GM23248 (cell line): ENCODE measurements around the gene LILRA6. TPM values are rescaled to one million over a fixed set of nuclear protein-coding genes. Genes with fewer than 3 reads are reported as not detected.
"Not testable (repeated sequence)": the region's sequence is repeated elsewhere in the genome, so short reads cannot be mapped to it uniquely, and the experiment has no call there.

Experiments
- DNase-seq: peaks from one replicate; pipeline ENCODE4 v3.0.0-alpha.2; 2015
- H2AFZ ChIP-seq: fragments of 200-600 bp; sonication (generic); 2 replicates; pipeline ENCODE4 v1.6.1; 2016; ENCODE audit warnings: antibody characterized with exemption
- H3F3A ChIP-seq: fragments of 200-600 bp; sonication (generic); 2 replicates; pipeline ENCODE4 v1.6.1; 2016; ENCODE audit warnings: mild to moderate bottlenecking, antibody characterized with exemption, mixed run types; ENCODE audit not compliant: insufficient read depth
- H3K27ac ChIP-seq: fragments of 200-600 bp; sonication (generic); 2 replicates; pipeline ENCODE4 v1.5.1; 2016; ENCODE audit warnings: mild to moderate bottlenecking
- H3K27me3 ChIP-seq: fragments of 200-600 bp; sonication (generic); replicated peaks from 2 replicates; pipeline ENCODE4 v1.6.1; 2016; ENCODE audit warnings: mild to moderate bottlenecking; ENCODE audit not compliant: insufficient read depth
- H3K36me3 ChIP-seq: fragments of 200-600 bp; sonication (generic); 2 replicates; pipeline ENCODE4 v1.6.1; 2016; ENCODE audit warnings: low read depth, mild to moderate bottlenecking
- H3K4me1 ChIP-seq: fragments of 200-600 bp; sonication (generic); 2 replicates; pipeline ENCODE4 v1.6.1; 2016; ENCODE audit warnings: mild to moderate bottlenecking; ENCODE audit not compliant: insufficient read depth
- H3K4me2 ChIP-seq: fragments of 200-600 bp; sonication (generic); one replicate; pipeline ENCODE4 v1.6.1; 2016; ENCODE audit warnings: mild to moderate bottlenecking; ENCODE audit not compliant: unreplicated experiment
- H3K4me3 ChIP-seq: fragments of 200-600 bp; sonication (generic); 2 replicates; pipeline ENCODE4 v1.5.1; 2016; ENCODE audit warnings: mild to moderate bottlenecking
- H3K79me2 ChIP-seq: fragments of 200-600 bp; sonication (generic); 2 replicates; pipeline ENCODE4 v1.6.1; 2016; ENCODE audit warnings: mild to moderate bottlenecking; ENCODE audit not compliant: insufficient read depth
- H3K9ac ChIP-seq: fragments of 200-600 bp; sonication (generic); 2 replicates; pipeline ENCODE4 v1.6.1; 2016; ENCODE audit warnings: mild to moderate bottlenecking
- H3K9me2 ChIP-seq: fragments of 200-600 bp; sonication (generic); 2 replicates; pipeline ENCODE4 v1.6.1; 2016; ENCODE audit warnings: mixed run types, mild to moderate bottlenecking, moderate library complexity; ENCODE audit not compliant: insufficient read depth
- H3K9me3 ChIP-seq: fragments of 200-600 bp; sonication (generic); one replicate; pipeline ENCODE4 v1.6.1; 2017; ENCODE audit warnings: low read depth
- H4K20me1 ChIP-seq: fragments of 200-600 bp; sonication (generic); 2 replicates; pipeline ENCODE4 v1.6.0; 2016; ENCODE audit not compliant: insufficient read depth
- EZH2 ChIP-seq: fragments of 200-600 bp; sonication (generic); IDR thresholded peaks from 2 replicates; pipeline ENCODE4 v1.6.1; 2018; ENCODE audit warnings: antibody characterized with exemption, mild to moderate bottlenecking; ENCODE audit not compliant: insufficient read depth, poor library complexity, severe bottlenecking
- EZH2phosphoT487 ChIP-seq: fragments of 200-600 bp; sonication (generic); IDR thresholded peaks from 2 replicates; pipeline ENCODE4 v1.6.1; 2018; ENCODE audit warnings: antibody characterized with exemption, moderate library complexity, mild to moderate bottlenecking, low read depth; ENCODE audit not compliant: insufficient read depth
- WGBS, 2 experiments: methylation state at CpG; one replicate each; pipeline ENCODE4 v1.1.6; 2015 to 2017; ENCODE audit warnings: low lambda C conversion rate in 2 of 2, low coverage in 1 of 2; ENCODE audit errors: missing lambda C conversion rate in 2 of 2; 5-methylcytosine and 5-hydroxymethylcytosine counted together
- in situ Hi-C: fragments of 300-500 bp; cut with MboI; formaldehyde crosslinking; loops from 2 replicates; pipeline ENCODE4 v1.15.0; 2020
- polyA plus RNA-seq: library from polyadenylated mRNA; unstranded; fragments of >200 nt; fragmentation: Nextera tagmentation; extraction: Ambion mirVana; gene quantifications from 2 replicates; pipeline ENCODE4 v1.2.1, GENCODE V29; 2016
- total RNA-seq: library from RNA; depleted of rRNA; stranded (reverse); fragments of >200 nt; shearing (Covaris generic); gene quantifications from 2 replicates; pipeline ENCODE4 v1.2.3, GENCODE V29; 2014; rRNA removed

Gene LILRA6
- not detected in 2 replicates for total RNA-seq
- polyA plus RNA-seq: not detected in 2 replicates

GRCh38 chr19:54242646-54243045 lies at the start of gene LILRA6:
LILRA6 (minus strand) TSS chr19:54242790.
- H3F3A ChIP-seq, H3K4me2 ChIP-seq, H3K4me1 ChIP-seq, H3K27me3 ChIP-seq, H3K9me2 ChIP-seq, H4K20me1 ChIP-seq, H3K9ac ChIP-seq, H3K27ac ChIP-seq, in situ Hi-C loops, H3K36me3 ChIP-seq, H2AFZ ChIP-seq, H3K79me2 ChIP-seq, DNase-seq, H3K9me3 ChIP-seq, H3K4me3 ChIP-seq: not testable (repeated sequence)
- WGBS, 2 experiments: 30 to 38% methylated on average over 3 to 6 of the region's 6 CpGs

- H3K79me2 ChIP-seq, H3K27ac ChIP-seq, DNase-seq, H3K4me1 ChIP-seq, H3F3A ChIP-seq, H3K36me3 ChIP-seq, H3K4me2 ChIP-seq, H3K9me2 ChIP-seq, H3K4me3 ChIP-seq, H3K9me3 ChIP-seq, H4K20me1 ChIP-seq, H2AFZ ChIP-seq, in situ Hi-C loops, H3K27me3 ChIP-seq, H3K9ac ChIP-seq: not testable (repeated sequence)
- 37 to 49% methylated on average over 8 of the region's 8 CpGs for WGBS, 2 experiments
Observed at GRCh38 chr19:54289160-54289559, 46.6 kb upstream of the LILRA6 start.

- Histone ChIP-seq H3K4me1 (no peaks in the 10 kb centered on the region), H3K9me3 (no peaks in the 10 kb centered on the region), H3F3A (0 out of 2 replicates have a peak, but pooled peaks cover 6% of the 10 kb centered on the region), H3K9me2 (no peaks in the 10 kb centered on the region), H3K4me3 (no peak overlapping the region), H3K79me2 (no peaks in the 10 kb centered on the region), H4K20me1 (no peaks in the 10 kb centered on the region), H3K36me3 (no peaks in the 10 kb centered on the region), H3K27me3 (peaks cover 4% of the 10 kb centered on the region), H3K9ac (no peak overlapping the region), H3K4me2 (no peak overlapping the region), H3K27ac (no peak overlapping the region), H2AFZ (no peak overlapping the region)
- 5 to 7% methylated on average over 4 of the region's 4 CpGs for WGBS, 2 experiments
- in situ Hi-C loops: no loop called here
- peak; percentile 37 for DNase-seq
- TF ChIP-seq EZH2 (no peak), EZH2phosphoT487 (no peak)
Observed at GRCh38 chr19:54287456-54287855, 44.9 kb upstream of the LILRA6 start.

- H3K4me1 ChIP-seq, H3K9ac ChIP-seq, H2AFZ ChIP-seq, H3K4me3 ChIP-seq, H3K36me3 ChIP-seq, DNase-seq, H3K9me3 ChIP-seq, in situ Hi-C loops, H3K79me2 ChIP-seq, H3F3A ChIP-seq, H3K9me2 ChIP-seq, H3K27me3 ChIP-seq, H3K4me2 ChIP-seq, H4K20me1 ChIP-seq, H3K27ac ChIP-seq: not testable (repeated sequence)
- WGBS, 2 experiments: 18 to 40% methylated on average over 4 to 9 of the region's 10 CpGs
Observed at GRCh38 chr19:54286283-54286682, 43.7 kb upstream of the LILRA6 start.

- in situ Hi-C loops, H3F3A ChIP-seq, H3K9me3 ChIP-seq, H3K4me1 ChIP-seq, H3K4me3 ChIP-seq, H3K4me2 ChIP-seq, H3K9me2 ChIP-seq, H3K27ac ChIP-seq, DNase-seq, H3K36me3 ChIP-seq, H3K79me2 ChIP-seq, H2AFZ ChIP-seq, H3K27me3 ChIP-seq, H3K9ac ChIP-seq, H4K20me1 ChIP-seq: not testable (repeated sequence)
- WGBS, 2 experiments: 37 to 38% methylated on average over 9 to 11 of the region's 12 CpGs
Observed at GRCh38 chr19:54285427-54286056, 43.0 kb upstream of the LILRA6 start.
